ENCODE results near the gene EVPL.
A peak's percentile ranks its signal among the peaks of the same experiment; 100 is the strongest.
"Not testable (repeated sequence)": the region's sequence is repeated elsewhere in the genome, so short reads cannot be mapped to it uniquely, and the experiment has no call there.

EVPL gene

GRCh38 chr17:76046064-76046463, 19.0 kb upstream of the EVPL start:
- H3K4me3 ChIP-seq (ENCODE audit: control insufficient read depth, low read depth, low read length), result no peak overlapping the region
- TF ChIP-seq CTCF (conservative IDR thresholded peaks at IDR 0.05; ENCODE audit: control insufficient read depth, insufficient read depth, low read depth, low read length), result no peak
- no peak for DNase-seq (ENCODE audit: low read depth)

- not testable (repeated sequence) for DNase-seq (ENCODE audit: low read depth); H3K4me3 ChIP-seq (ENCODE audit: control insufficient read depth, low read depth, low read length)
These were observed 17.4 kb upstream of the EVPL start for GRCh38 chr17:76044475-76045007.

DNA sequence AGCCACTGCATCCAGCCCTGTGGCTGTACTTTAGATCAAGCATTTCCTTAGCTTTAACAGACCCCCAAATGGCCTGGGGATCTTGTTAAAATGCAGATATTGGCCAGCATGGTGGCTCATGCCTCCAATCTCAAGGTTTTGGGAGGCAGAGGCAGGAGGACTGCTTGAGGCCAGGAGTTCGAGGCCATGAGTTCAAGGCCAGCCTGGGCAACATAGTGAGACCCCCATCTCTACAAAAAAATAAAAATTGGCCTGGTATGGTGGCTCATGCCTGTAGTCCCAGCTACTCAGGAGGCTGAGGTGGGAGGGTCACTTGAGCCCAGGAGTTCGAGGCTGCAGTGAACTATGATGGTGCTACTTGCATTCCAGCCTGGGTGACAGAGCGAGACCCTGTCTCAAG, 15.8 kb upstream of the EVPL start:
- not testable (repeated sequence) for DNase-seq (ENCODE audit: low read depth); H3K4me3 ChIP-seq (ENCODE audit: control insufficient read depth, low read depth, low read length)

DNA sequence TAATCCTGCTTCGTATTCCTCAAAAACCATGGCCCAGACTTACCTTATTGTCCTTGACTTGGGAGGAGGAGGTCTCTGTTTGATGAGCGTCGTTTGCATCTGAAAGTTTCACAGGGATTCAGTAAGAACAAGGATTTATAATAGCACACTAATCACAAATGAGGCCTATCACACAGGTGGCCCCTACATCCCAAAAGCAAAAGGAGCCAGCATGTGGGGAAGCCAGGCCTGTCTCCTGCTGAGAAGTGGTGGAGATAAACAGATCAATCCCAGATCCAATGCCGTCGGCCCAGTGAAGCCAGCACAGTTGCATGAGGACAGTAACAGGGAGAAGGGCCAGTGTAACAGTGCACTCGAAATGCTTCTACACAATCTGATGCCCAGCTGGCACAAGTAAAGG, 13.3 kb upstream of the EVPL start:
- no peak for DNase-seq (ENCODE audit: low read depth)
- H3K4me3 ChIP-seq (ENCODE audit: control insufficient read depth, low read depth, low read length), result no peak overlapping the region
- TF ChIP-seq CTCF (conservative IDR thresholded peaks at IDR 0.05; ENCODE audit: control insufficient read depth, insufficient read depth, low read depth, low read length), result no peak

DNA sequence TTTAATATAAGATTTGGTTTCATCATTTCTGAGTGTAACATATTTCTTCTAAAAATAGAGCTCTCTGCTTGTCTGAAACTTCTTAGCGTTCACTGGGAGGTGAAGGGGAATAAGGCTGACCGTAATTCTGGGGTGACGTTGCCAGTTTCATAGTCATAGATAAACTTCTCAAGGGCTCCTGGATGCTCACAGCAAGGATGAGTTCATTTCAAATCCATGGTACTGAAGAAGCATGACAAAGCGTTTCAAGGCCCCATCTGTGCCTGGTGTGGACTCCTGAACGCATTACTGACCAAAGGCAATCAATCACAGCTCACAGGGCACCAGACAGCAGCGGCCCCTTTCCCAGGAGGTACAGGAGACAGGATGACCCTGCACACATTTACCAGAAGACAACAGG, 12.0 kb upstream of the EVPL start:
- no peak overlapping the region for H3K4me3 ChIP-seq (ENCODE audit: control insufficient read depth, low read depth, low read length)
- DNase-seq (ENCODE audit: low read depth), result peak; percentile 35
- no peak for TF ChIP-seq CTCF (conservative IDR thresholded peaks at IDR 0.05; ENCODE audit: control insufficient read depth, insufficient read depth, low read depth, low read length)

DNA sequence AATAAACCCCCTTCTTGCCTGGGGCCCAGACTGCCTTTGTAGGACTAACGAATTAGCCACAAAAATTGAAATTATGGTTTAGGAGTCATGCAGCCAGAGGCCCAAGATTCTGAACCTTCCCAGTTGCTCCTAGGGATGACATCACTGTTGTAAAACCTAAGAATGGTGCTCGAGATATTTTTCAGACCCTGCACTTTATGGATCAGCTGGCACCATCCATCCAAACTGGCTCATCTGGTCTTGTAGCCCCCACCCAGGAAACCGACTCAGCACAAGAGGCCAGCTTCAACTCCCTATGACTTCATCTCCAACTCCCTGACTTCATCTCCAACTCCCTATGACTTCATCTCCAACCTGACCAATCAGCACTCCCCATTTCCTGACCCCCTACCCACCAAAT, 10.9 kb upstream of the EVPL start:
- no peak for TF ChIP-seq CTCF (conservative IDR thresholded peaks at IDR 0.05; ENCODE audit: control insufficient read depth, insufficient read depth, low read depth, low read length)
- no peak for DNase-seq (ENCODE audit: low read depth)
- H3K4me3 ChIP-seq (ENCODE audit: control insufficient read depth, low read depth, low read length), result no peak overlapping the region

- H3K4me3 ChIP-seq (ENCODE audit: control insufficient read depth, low read depth, low read length), result no peak overlapping the region
- no peak for TF ChIP-seq CTCF (conservative IDR thresholded peaks at IDR 0.05; ENCODE audit: control insufficient read depth, insufficient read depth, low read depth, low read length)
- DNase-seq (ENCODE audit: low read depth), result no peak
These were observed 9.6 kb upstream of the EVPL start for GRCh38 chr17:76036497-76037261.
